CD4-positive, alpha-beta T cell (primary cell): Measurements from ENCODE around the gene RNF14. TPM values are rescaled to one million over a fixed set of nuclear protein-coding genes. Genes with fewer than 3 reads are reported as not detected.

Experiments used
- ATAC-seq: fragments of 200-7000 bp; cut with Tn5 transposase; one replicate; pipeline ENCODE4 v1.10.0; 2022; ENCODE audit warnings: mild to moderate bottlenecking; ENCODE audit not compliant: poor library complexity
- CTCF ChIA-PET: fragments of 350-600 bp; sonication (Branson Sonifier 250); formaldehyde crosslinking; loops from one replicate; lab custom pipeline; 2021; ENCODE audit warnings: antibody characterized with exemption, inconsistent platforms; lab: Charles Lee
- POLR2A ChIA-PET: fragments of 350-600 bp; sonication (Branson Sonifier 250); formaldehyde crosslinking; loops from one replicate; lab custom pipeline; 2021; ENCODE audit warnings: antibody characterized with exemption, inconsistent platforms; lab: Charles Lee
- DNase-seq, 14 experiments: peaks; one replicate each; pipeline ENCODE4 v3.0.0-alpha.2; 2013 to 2020; ENCODE audit warnings: mixed read lengths in 2 of 14
- H3K27ac ChIP-seq, 2 donors: one replicate each; pipeline versions ENCODE4 v1.5.1 to v1.7.0; 2013; ENCODE audit warnings: low read length in 2 of 2, low read depth in 1 of 2, mild to moderate bottlenecking in 1 of 2
- H3K27me3 ChIP-seq, 2 experiments: 1 replicate in 1 of 2; 2 replicates in 1 of 2; pipeline versions ENCODE4 v1.6.1 to v1.7.0; 2013; ENCODE audit warnings: low read length in 2 of 2, control low read depth in 1 of 2, mild to moderate bottlenecking in 1 of 2, moderate library complexity in 1 of 2; ENCODE audit not compliant: insufficient read depth in 2 of 2, control insufficient read depth in 1 of 2
- H3K36me3 ChIP-seq: one replicate; pipeline ENCODE4 v1.6.1; 2013; ENCODE audit warnings: low read length, control low read depth; ENCODE audit not compliant: insufficient read depth
- H3K4me1 ChIP-seq: one replicate; pipeline ENCODE4 v1.6.1; 2013; ENCODE audit warnings: low read length, control low read depth; ENCODE audit not compliant: insufficient read depth
- H3K4me3 ChIP-seq: one replicate; pipeline ENCODE4 v1.5.1; 2013; ENCODE audit warnings: mild to moderate bottlenecking, low read length, moderate library complexity
- H3K9me3 ChIP-seq, 2 experiments: 1 replicate in 1 of 2; 2 replicates in 1 of 2; pipeline versions ENCODE4 v1.6.1 to v1.7.0; 2013; ENCODE audit warnings: low read length in 2 of 2, mild to moderate bottlenecking in 2 of 2, control low read depth in 1 of 2, moderate library complexity in 1 of 2; ENCODE audit not compliant: control insufficient read depth in 1 of 2, insufficient read depth in 1 of 2
- H3K27ac Mint-ChIP-seq: one replicate; pipeline ENCODE4 v1.8.0; 2020; ENCODE audit warnings: mixed read lengths
- H3K27me3 Mint-ChIP-seq: one replicate; pipeline ENCODE4 v1.8.0; 2021; ENCODE audit warnings: mixed read lengths
- H3K36me3 Mint-ChIP-seq: one replicate; pipeline ENCODE4 v1.8.0; 2021; ENCODE audit warnings: low read depth, mixed read lengths
- H3K4me1 Mint-ChIP-seq: one replicate; pipeline ENCODE4 v1.8.0; 2021; ENCODE audit warnings: low read depth, mixed read lengths
- H3K4me3 Mint-ChIP-seq: one replicate; pipeline ENCODE4 v1.8.0; 2020; ENCODE audit warnings: mild to moderate bottlenecking, mixed read lengths
- H3K9me3 Mint-ChIP-seq: one replicate; pipeline ENCODE4 v1.8.0; 2020; ENCODE audit warnings: mixed read lengths
- CTCF ChIP-seq: fragments of 200-600 bp; IDR thresholded peaks from one replicate; pipeline ENCODE4 v1.8.0; 2022; ENCODE audit warnings: antibody characterized with exemption, mild to moderate bottlenecking
- intact Hi-C, 2 experiments: fragments of 100-400 bp; cut with DNase I in 1 of 2; cut with micrococcal nuclease in 1 of 2; formaldehyde crosslinking; loops; one replicate each; pipeline versions ENCODE4 v1.15.1 to v1.9.0; 2023 to 2025; cut with DNase I, micrococcal nuclease
- total RNA-seq, 174 experiments: library from RNA in 2 of 174; stranded (reverse) in 2 of 174; gene quantifications; one replicate each; pipeline ENCODE4 v1.2.3 and lab custom pipeline; 2021 to 2026

RNF14 gene
- total RNA-seq, 2 experiments from 2014 or later, result 8.9 to 10.7 TPM

GRCh38 chr5:141944076-141944475 lies 24.8 kb upstream of the RNF14 start:
- Mint-ChIP-seq H3K36me3 (peaks cover 11% of the 10 kb centered on the region), H3K9me3 (no peaks in the 10 kb centered on the region), H3K27me3 (no peaks in the 10 kb centered on the region), H3K4me3 (no peak overlapping the region), H3K27ac (no peak overlapping the region), H3K4me1 (no peaks in the 10 kb centered on the region)
- no peak overlapping the region for H3K27ac ChIP-seq
- H3K9me3 ChIP-seq, result no peaks in the 10 kb centered on the region
- ChIA-PET POLR2A (interaction anchor here (1.7 kb wide), 1 partner anchor 16 kb away, joined by 7 read pairs; no protein-coding TSS in a partner anchor), CTCF (interaction anchor here (1.4 to 3.2 kb wide), 2 partner anchors 16 to 25 kb away, joined by 3 to 15 read pairs; partner anchors contain the start of gene RNF14)
- ATAC-seq, result no peak
- H3K27me3 ChIP-seq, result no peaks in the 10 kb centered on the region
- DNase-seq, result no peak
- TF ChIP-seq CTCF, result no peak
- no peak overlapping the region for H3K4me3 ChIP-seq
- intact Hi-C loops, result no loop called here
- H3K36me3 ChIP-seq, result peaks cover 10% of the 10 kb centered on the region
- no peaks in the 10 kb centered on the region for H3K4me1 ChIP-seq

GRCh38 chr5:141945511-141946051 lies 23.3 kb upstream of the RNF14 start:
- H3K27me3 Mint-ChIP-seq, result no peaks in the 10 kb centered on the region
- ChIA-PET POLR2A (no interaction called here), CTCF (no interaction called here)
- Histone ChIP-seq H3K9me3 (no peaks in the 10 kb centered on the region), H3K36me3 (peaks cover 3% of the 10 kb centered on the region), H3K4me1 (no peaks in the 10 kb centered on the region), H3K4me3 (no peak overlapping the region), H3K27me3 (no peaks in the 10 kb centered on the region), H3K27ac (no peak overlapping the region)
- no peak for ATAC-seq
- no peak for TF ChIP-seq CTCF
- H3K36me3 Mint-ChIP-seq, result no peaks in the 10 kb centered on the region
- intact Hi-C loops, result no loop called here
- no peaks in the 10 kb centered on the region for H3K9me3 Mint-ChIP-seq
- no peak overlapping the region for H3K4me3 Mint-ChIP-seq
- H3K27ac Mint-ChIP-seq, result no peak overlapping the region
- no peaks in the 10 kb centered on the region for H3K4me1 Mint-ChIP-seq
- no peak for DNase-seq

- POLR2A ChIA-PET, result interaction anchor here (0.6 to 0.8 kb wide), 2 partner anchors 14 to 473 kb away, joined by 3 read pairs; no protein-coding TSS in a partner anchor
- H3K27ac Mint-ChIP-seq, result no peak overlapping the region
Observed at GRCh38 chr5:141947316-141947715, 21.6 kb upstream of the RNF14 start.

More at GRCh38 chr5:141947316-141947715, 21.6 kb upstream of the RNF14 start:
- CTCF ChIA-PET, result no interaction called here
- Mint-ChIP-seq H3K9me3 (no peaks in the 10 kb centered on the region), H3K4me3 (no peak overlapping the region), H3K4me1 (peaks cover 10% of the 10 kb centered on the region), H3K27me3 (no peaks in the 10 kb centered on the region), H3K36me3 (no peaks in the 10 kb centered on the region)
- peaks cover 3% of the 10 kb centered on the region for H3K36me3 ChIP-seq
- peaks cover 7% of the 10 kb centered on the region for H3K4me1 ChIP-seq
- DNase-seq (no peak), ATAC-seq (no peak)
- intact Hi-C loops, result no loop called here
- TF ChIP-seq CTCF, result no peak
- H3K27me3 ChIP-seq, result no peaks in the 10 kb centered on the region
- H3K27ac ChIP-seq, result no peak overlapping the region
- H3K9me3 ChIP-seq, result no peaks in the 10 kb centered on the region
- no peak overlapping the region for H3K4me3 ChIP-seq
